Activated CD4-positive, alpha-beta T cell treated with anti-CD3 and anti-CD28 coated beads for 36 hours (primary cell): ENCODE results near the gene FBN3. TPM values are rescaled to one million over a fixed set of nuclear protein-coding genes. Genes with fewer than 3 reads are reported as not detected.

Experiments
- ATAC-seq: fragments of 200-7000 bp; cut with Tn5 transposase; one replicate; pipeline ENCODE4 v1.10.0; 2021; ENCODE audit warnings: mild to moderate bottlenecking, moderate library complexity
- CTCF ChIA-PET: fragments of 350-600 bp; sonication (Branson Sonifier 250); formaldehyde crosslinking; loops from one replicate; lab custom pipeline; 2021; ENCODE audit warnings: antibody characterized with exemption; lab: Charles Lee
- POLR2A ChIA-PET: fragments of 350-600 bp; sonication (Branson Sonifier 250); formaldehyde crosslinking; loops from one replicate; lab custom pipeline; 2021; ENCODE audit warnings: antibody characterized with exemption, inconsistent platforms; lab: Charles Lee
- DNase-seq: peaks from one replicate; pipeline ENCODE4 v3.0.0-alpha.2; 2020
- H3K27ac Mint-ChIP-seq: one replicate; pipeline ENCODE4 v1.8.0; 2021; ENCODE audit warnings: mixed read lengths
- H3K27me3 Mint-ChIP-seq: one replicate; pipeline ENCODE4 v1.8.0; 2021; ENCODE audit warnings: mixed read lengths
- H3K36me3 Mint-ChIP-seq: one replicate; pipeline ENCODE4 v1.8.0; 2021; ENCODE audit warnings: low read depth, mixed read lengths
- H3K4me1 Mint-ChIP-seq: one replicate; pipeline ENCODE4 v1.8.0; 2021; ENCODE audit warnings: mixed read lengths
- H3K4me3 Mint-ChIP-seq: one replicate; pipeline ENCODE4 v1.8.0; 2021; ENCODE audit warnings: mild to moderate bottlenecking, moderate library complexity, mixed read lengths
- H3K9me3 Mint-ChIP-seq: one replicate; pipeline ENCODE4 v1.8.0; 2021; ENCODE audit warnings: low read depth, mixed read lengths
- intact Hi-C, 2 experiments: fragments of 100-400 bp; cut with DNase I in 1 of 2; cut with micrococcal nuclease in 1 of 2; formaldehyde crosslinking; loops; one replicate each; pipeline versions ENCODE4 v1.14.2 to v1.15.1; 2022 to 2024; cut with DNase I, micrococcal nuclease
- total RNA-seq, 2 experiments: library from RNA; stranded (reverse); gene quantifications; one replicate each; pipeline ENCODE4 v1.2.3, GENCODE V29; 2021

The FBN3 gene
- total RNA-seq, 2 experiments from 2014 or later: not detected

GRCh38 chr19:8020681-8021080 is 128.7 kb downstream of the FBN3 start:
- no peak overlapping the region for H3K27ac Mint-ChIP-seq
- ChIA-PET POLR2A (no interaction called here), CTCF (no interaction called here)
- H3K36me3 Mint-ChIP-seq: peaks cover 2% of the 10 kb centered on the region
- no peak overlapping the region for H3K4me3 Mint-ChIP-seq
- no peak for DNase-seq
- no peaks in the 10 kb centered on the region for H3K27me3 Mint-ChIP-seq
- no peaks in the 10 kb centered on the region for H3K9me3 Mint-ChIP-seq
- intact Hi-C loops: no loop called here
- H3K4me1 Mint-ChIP-seq: no peaks in the 10 kb centered on the region
- ATAC-seq: no peak

GRCh38 chr19:8017808-8018207 is 131.6 kb downstream of the FBN3 start:
- Mint-ChIP-seq H3K4me3 (no peak overlapping the region), H3K9me3 (no peaks in the 10 kb centered on the region), H3K36me3 (peaks cover 2% of the 10 kb centered on the region), H3K27ac (no peak overlapping the region), H3K4me1 (no peaks in the 10 kb centered on the region), H3K27me3 (no peaks in the 10 kb centered on the region)
- CTCF ChIA-PET: no interaction called here
- intact Hi-C loops: no loop called here
- POLR2A ChIA-PET: no interaction called here
- ATAC-seq (peak; percentile 93), DNase-seq (peak; percentile 61)

Other genes starting within 250 kb of the FBN3 start
- 10 to 100 TPM; 32.2 to 33.7 TPM for gene MAP2K7, start 245.7 kb downstream of the FBN3 start, total RNA-seq
- gene TGFBR3L, start 234.8 kb downstream of the FBN3 start, total RNA-seq: 1 to 10 TPM; 2.6 to 3.2 TPM
- 10 to 100 TPM; 14.6 to 16.2 TPM for gene SNAPC2, start 229.3 kb downstream of the FBN3 start, total RNA-seq
- gene CTXN1, start 223.5 kb downstream of the FBN3 start, total RNA-seq: under 1 TPM; 0.47 to 0.82 TPM
- 10 to 100 TPM; 80.4 to 84.0 TPM for gene TIMM44, start 205.9 kb downstream of the FBN3 start, total RNA-seq
- gene ELAVL1, start 144.0 kb downstream of the FBN3 start, total RNA-seq: 100 to 1,000 TPM; 149 to 184 TPM
- under 1 TPM in 1 of 2 experiments, not detected in 1; 0.26 TPM for gene CCL25, start 96.8 kb downstream of the FBN3 start, total RNA-seq
- 10 to 100 TPM; 21.2 to 21.8 TPM for gene CERS4, start 59.8 kb upstream of the FBN3 start, total RNA-seq
- gene CD320, start 158.8 kb upstream of the FBN3 start, total RNA-seq: 10 to 100 TPM; 39.9 to 41.4 TPM
- 100 to 1,000 TPM in 1 of 2 experiments, 10 to 100 TPM in 1; 90.9 to 112 TPM for gene NDUFA7, start 171.8 kb upstream of the FBN3 start, total RNA-seq
- gene RPS28, start 171.9 kb upstream of the FBN3 start, total RNA-seq: 1,000 to 10,000 TPM; 1,994 to 2,316 TPM
- gene KANK3, start 193.7 kb upstream of the FBN3 start, total RNA-seq: 1 to 10 TPM in 1 of 2 experiments, under 1 TPM in 1; 0.98 to 1.1 TPM
- gene ANGPTL4, start 214.6 kb upstream of the FBN3 start, total RNA-seq: 1 to 10 TPM; 7.4 to 7.9 TPM
- 10 to 100 TPM; 74.3 to 93.4 TPM for gene RAB11B, start 240.8 kb upstream of the FBN3 start, total RNA-seq